Measurements from ENCODE around the gene EPHB2. TPM values are rescaled to one million over a fixed set of nuclear protein-coding genes. Genes with fewer than 3 reads are reported as not detected.

The EPHB2 gene
- polyA plus RNA-seq, 1 donor: 15.7 TPM

DNA sequence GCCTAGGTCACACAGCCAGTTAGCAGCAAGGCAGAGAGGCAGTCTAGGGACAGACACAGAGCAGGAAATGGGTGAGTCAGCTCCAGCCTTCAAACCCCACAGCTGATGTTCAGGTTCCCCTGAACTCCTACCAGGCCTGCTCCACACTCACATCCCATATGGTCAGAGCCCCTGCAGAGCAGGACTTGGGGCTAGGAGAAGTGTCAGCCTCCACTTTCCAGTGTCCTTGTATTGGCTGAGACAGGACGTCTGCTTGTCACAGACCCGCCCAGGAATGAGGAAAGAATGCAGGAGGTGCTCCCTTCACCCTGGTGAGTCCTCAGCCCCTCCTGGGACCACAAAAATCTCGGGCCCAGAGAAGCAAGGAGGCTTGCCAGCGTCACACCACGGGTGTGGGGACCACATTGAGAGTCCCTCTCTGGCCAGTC is 169.5 kb downstream of the EPHB2 start:
- DNase-seq (ENCODE audit: low read depth): no peak

DNA sequence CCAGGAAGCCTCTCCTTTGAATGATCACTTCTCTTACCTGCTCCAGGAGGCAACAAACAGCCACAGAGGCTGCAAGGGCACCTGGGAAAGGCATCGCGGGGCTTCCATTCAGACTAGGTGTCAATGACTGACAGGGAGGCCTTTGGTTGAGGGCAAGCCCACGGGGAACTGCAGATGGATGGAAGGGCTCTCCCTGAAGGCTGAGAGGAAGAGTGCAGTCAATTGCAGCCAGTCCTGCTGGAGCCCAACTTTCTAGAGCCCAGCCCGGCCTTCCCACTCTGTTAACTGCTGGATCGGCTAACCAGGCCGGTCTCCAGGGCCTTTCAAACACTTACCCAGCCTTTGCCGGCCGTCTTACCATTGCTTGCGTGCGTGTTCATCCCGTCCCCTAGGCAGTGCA is 172.8 kb downstream of the EPHB2 start:
- DNase-seq (ENCODE audit: low read depth): no peak

DNA sequence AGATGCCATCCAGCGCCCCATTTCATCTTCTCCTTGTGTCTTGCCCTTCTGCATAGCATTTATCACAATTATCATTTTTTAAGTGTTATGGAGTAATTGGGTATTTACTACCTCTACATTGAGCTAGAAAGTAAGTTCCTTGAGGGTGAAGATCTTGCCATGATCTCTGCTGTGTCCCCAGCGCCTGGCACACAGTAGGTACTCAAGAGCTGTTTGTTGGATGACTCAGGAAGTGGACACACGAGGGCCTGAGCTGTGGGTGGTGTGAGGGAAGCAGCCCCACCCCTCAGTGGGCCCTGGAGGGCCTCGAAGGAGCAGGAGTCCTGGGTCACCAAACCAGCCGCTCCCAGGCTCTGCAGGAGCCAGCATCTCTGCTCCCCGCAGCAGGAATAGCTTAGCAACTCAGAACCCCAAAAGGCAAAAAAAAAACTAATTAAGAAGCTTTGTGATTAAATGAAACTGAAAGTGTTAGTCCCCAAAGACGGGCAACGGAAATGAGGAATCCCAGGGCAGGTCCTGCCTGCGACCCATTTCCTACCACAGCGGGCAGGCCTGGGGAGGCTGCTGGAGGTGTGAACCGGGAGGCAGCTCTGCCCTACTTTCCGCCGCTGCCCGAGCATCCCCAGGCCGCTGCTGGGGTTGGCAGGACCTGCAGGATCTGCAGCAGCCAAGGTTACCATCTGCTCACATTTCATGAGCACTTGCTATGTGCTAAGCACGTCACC is 174.3 kb downstream of the EPHB2 start:
- DNase-seq (ENCODE audit: low read depth): no peak

DNA sequence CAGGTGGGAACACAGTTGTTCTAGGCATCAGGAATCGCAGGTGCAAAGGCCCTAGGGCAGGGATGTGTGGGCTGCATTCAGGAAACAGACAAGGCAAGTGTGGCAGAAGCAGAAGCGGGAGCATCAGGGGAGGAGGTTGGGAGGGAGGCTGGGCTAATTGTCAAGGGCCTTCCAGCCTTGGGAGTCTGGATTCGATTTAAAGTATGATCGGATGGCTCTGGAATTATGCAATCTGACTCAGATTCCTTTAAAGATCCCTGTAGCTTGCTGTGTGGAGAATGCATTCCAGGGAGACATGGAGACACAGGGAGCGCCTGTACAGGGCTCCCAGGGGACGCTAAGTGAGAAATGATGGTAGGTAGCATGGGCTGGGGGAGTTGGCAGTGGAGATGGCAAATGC is 175.6 kb downstream of the EPHB2 start:
- no peak for DNase-seq (ENCODE audit: low read depth)

DNA sequence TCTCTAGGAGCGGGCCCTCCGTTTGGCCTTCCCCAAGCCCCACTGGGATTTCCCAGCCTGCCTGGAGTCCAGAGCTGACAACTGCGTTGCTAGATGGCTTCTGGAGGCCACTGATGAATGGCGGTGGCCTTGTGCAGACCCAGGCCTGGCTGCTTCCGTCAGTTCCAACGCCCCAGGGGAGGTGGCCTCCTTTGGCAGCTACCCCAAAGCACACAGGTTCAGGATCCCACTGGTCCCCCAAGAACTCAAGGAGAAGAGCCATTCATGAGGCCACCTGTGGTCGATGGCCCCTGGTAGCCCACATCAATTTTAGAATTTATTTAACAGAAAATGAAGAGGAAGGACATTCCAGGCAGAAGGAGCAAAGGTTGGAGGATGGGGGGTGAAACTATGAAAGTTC is 176.9 kb downstream of the EPHB2 start:
- DNase-seq (ENCODE audit: low read depth): no peak

DNA sequence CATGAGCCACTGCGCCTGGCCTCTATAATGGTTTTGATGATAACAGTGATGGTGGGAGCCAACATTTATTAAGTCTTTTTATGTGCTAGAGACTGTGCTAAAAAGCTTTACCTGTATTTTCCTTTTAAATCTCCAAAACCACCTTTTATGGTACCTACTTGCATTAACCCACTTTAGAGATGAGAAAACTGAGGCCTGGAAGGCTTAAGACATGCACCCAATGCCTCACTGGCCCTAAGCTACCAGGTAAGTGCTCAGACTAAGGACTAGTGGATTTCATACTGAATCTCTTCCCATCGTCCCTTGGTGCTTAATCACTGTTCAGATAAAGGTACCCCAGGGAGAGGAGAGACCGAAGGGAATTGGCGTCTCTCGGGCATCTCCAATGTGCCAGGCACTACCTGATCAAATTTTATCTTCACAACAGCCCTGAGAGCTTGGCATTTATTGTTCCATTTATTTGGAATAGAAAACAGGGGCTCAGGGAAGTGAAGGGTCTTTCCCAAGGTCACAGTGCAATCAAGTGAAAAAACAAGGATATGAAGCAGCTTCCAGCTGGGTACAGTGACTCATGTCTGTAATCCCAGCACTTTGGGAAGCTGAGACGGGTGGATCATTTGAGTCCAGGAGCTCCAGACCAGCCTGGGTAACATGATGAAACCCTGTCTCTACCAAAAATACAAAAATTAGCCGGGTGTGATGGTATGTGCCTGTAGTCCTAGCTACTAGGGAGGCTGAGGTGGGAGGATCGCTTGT is 177.9 kb downstream of the EPHB2 start:
- DNase-seq (ENCODE audit: low read depth): no peak

DNA sequence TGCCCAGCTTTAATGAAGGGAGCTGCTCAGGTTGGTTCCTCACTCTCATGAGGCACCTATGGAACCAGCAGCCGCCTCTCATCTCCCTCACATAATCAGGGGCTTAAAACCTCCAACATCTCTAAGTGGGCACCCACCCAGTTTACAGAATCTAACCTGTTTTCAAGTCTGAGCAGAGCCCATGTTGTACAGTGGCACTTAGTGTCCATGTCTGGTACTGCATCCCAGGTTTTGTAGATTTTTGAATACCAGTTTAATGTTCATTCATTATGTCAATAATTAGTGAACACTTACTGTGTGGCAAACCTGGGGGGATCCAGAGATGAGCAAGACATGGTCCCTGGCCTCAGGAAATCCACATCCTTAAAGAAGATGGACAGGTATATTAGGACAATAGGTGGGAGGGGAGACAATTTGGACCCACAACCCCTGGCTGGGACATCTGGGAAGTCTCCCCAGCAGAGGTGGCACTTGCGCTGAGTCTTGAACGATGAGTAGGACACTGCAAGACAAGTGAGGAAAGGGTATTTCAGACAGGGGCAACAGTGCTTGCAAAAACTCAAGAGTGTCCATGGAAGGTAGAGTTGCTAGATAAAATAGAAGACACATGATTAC is 178.7 kb downstream of the EPHB2 start:
- DNase-seq (ENCODE audit: low read depth): no peak

DNA sequence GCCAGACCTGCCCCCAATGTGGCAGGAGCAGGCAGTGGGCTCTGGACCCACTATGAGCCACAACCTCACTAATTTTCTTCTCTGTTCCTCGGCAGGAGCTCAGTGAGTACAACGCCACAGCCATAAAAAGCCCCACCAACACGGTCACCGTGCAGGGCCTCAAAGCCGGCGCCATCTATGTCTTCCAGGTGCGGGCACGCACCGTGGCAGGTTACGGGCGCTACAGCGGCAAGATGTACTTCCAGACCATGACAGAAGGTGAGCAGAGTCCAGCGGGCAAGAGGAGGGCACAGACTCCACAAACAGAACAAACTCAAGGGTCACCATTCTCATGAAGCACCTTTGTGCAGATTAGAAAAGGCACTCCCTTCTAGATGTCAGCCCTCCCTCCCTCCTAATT is 182.2 kb downstream of the EPHB2 start:
- DNase-seq (ENCODE audit: low read depth): no peak

DNA sequence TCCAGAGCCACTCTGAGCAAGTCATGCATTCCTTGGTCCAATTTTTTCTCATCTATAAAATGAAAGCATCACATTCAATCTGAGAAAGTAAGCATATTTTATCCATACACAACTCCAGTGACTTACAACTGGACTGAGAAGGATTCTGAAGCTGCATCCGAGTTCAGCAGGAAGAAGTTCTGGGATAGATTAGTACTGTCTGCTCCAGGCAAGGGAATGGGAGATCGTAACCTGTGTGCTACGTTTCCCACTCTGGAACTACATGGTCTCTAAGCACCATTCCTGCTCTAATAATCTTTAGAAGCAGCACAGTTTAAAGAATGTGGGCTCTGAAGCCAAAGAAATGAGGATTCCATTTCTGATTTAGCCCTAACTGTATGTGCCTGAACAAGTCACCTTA is 182.7 kb downstream of the EPHB2 start:
- DNase-seq (ENCODE audit: low read depth): no peak

DNA sequence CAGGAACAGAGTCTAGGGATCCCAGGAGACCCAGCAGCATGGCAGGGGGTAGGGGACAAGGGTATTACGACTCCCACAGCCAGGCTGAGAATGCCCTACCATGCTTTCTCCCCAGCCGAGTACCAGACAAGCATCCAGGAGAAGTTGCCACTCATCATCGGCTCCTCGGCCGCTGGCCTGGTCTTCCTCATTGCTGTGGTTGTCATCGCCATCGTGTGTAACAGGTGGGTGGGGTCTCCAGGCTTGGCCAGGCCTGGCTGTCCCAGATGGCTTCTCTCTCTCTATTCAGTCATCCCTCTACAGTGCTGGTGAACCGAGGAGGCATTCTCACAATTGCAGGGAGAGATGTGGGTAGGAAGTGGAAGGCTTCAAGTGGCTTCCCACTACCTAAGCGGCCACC is 184.7 kb downstream of the EPHB2 start:
- no peak for DNase-seq (ENCODE audit: low read depth)

DNA sequence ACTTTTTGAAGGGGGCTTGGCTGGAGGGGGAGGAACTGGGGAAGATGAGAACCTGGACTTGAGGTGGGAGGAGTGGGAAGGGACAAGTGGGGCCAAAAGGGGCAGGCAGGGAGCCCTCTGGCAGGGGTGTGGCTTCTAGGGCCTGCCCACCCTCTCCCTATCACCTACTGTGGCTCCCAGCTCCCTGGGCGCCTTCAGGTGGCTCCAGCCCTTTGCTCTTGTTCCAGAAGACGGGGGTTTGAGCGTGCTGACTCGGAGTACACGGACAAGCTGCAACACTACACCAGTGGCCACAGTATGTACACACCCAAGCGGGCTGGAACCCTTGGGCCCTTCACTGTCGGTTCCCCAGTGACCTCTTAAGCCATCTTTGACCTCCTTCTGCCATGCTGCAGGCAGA is 185.5 kb downstream of the EPHB2 start:
- DNase-seq (ENCODE audit: low read depth): no peak

DNA sequence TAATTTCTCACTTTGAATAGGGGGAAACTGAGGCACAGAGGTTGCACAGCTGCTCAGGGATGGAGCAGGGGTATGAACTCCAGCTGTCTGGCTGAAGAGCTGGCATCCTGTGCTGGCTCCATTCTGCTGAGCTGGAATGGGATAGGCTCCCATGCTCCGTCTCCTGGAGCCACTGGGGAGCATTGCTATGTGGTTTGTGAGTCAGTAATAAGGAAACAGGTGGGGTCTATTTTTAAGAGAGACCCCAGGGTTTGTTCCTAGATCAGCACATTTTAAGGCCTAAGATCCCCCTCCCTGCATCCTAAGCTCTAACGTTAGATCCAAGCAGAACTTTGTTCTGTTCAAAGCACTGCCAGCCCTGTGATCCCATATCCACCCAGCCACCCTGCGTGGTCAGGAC is 189.8 kb downstream of the EPHB2 start:
- DNase-seq (ENCODE audit: low read depth): no peak

DNA sequence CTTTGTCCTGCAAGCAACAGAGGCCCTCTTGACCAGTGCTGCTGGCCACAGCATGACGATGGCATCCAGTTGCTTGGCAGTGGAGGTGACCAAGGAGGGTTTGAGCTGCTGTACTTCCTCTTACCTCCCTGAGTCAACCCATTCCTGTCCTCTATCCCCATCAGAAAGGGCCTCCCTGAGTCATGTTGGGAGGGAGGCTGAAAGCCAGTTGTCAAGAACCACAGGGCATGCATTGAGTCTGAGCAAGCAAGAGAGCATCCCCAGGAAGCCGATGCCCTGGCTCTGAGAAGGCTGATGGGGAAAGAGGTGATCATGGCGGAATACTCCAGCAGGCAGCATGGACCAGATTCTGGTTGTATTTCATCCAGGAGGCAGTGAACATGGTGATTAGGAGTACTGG is 192.5 kb downstream of the EPHB2 start:
- no peak for DNase-seq (ENCODE audit: low read depth)

DNA sequence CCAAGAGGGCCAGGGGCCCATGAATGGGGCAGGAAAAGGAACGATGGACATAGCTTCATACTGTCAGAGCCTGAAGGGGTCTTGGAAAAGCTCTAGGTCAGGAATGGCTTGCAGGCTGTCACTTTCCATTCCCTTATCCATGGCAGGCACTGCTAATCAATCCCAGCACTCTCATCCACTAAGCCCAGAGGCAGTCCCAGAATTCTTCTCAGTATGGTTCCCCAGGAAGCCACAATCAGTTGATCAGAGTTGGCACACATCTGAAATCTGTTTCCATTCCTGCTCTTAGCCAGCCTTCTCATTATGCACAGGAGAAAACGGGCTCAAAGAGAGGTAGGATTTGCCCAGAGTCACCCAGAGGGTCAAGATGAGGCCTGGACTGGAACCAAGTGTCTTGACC is 196.3 kb downstream of the EPHB2 start:
- DNase-seq (ENCODE audit: low read depth): no peak

DNA sequence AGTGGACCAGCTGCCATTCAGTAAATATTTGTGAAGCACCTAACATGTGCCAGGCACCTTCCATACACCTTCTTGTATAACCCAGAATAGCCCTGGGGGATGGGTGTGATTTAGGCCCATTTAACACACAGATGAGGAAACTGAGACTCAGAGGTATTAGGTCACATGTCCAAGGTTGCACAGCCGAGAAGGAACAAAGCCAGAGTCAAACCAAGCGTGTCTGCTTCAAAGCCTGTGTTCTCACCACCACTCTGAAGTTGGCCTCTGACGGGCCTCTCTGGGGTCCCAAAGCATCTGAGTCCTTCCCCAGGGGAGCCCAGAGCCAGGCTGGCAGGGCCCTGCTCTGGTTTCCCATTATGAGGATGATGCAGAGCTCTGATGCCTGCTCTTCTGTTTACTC is 196.9 kb downstream of the EPHB2 start:
- DNase-seq (ENCODE audit: low read depth): no peak

DNA sequence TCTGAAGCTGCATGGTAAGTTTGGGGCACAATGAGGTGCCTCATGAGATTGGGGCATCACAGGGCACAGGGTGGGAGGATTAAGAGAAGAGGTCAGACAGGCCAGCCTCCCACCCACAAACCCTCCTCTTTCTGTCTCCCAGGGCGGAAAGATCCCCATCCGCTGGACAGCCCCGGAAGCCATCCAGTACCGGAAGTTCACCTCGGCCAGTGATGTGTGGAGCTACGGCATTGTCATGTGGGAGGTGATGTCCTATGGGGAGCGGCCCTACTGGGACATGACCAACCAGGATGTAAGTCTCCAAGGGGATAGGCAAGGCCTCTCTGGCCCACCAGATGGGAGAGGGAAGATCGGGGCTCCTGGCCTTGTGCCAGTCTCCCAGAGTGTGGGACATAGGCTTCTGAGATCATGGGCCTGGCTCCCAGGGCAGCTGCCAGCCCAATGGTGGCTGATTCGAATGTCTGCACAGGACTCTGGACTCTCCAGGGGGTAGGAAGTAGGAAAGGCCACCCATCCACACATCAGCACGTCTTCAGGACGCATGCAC is 198.3 kb downstream of the EPHB2 start:
- DNase-seq (ENCODE audit: low read depth): no peak

DNA sequence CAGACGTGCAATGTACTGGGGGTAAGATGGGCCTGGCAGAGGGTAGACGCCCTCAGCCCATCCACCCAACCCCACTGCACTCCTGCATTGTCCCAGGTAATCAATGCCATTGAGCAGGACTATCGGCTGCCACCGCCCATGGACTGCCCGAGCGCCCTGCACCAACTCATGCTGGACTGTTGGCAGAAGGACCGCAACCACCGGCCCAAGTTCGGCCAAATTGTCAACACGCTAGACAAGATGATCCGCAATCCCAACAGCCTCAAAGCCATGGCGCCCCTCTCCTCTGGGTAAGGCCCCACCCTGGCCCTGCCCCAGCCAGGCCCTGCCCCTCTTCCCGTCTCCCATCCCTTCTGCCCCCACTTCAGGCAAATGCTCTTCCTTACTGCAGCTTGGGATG is 199.6 kb downstream of the EPHB2 start:
- no peak for DNase-seq (ENCODE audit: low read depth)

DNA sequence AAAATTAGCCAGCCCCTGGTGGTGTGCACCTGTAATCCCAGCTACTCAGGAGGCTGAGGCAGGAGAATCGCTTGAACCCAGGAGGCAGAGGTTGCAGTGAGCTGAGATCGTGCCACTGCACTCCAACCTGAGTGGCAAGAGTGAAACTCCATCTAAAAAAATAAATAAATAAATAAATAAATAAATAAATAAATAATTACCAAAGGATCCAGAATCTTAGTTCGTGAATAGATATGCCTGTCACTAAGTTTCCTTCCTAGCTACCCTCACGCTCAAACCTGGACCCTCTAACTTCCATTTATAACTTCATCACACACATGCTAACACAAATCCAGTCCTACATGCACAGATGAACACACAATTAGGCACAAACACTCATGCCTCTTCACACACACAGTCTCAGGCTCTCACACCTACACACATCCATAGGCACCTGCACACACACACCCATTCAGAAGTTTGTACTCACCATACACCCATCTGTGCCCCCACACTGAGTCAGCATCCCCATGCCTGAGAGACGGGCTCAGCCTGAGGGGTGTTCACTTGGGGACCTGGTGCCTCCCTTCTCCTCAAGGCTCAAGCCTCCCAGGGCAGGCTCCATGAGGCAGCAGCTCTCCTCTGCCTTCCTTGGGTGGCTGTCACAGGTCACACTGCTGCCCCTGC is 200.5 kb downstream of the EPHB2 start:
- no peak for DNase-seq (ENCODE audit: low read depth)

DNA sequence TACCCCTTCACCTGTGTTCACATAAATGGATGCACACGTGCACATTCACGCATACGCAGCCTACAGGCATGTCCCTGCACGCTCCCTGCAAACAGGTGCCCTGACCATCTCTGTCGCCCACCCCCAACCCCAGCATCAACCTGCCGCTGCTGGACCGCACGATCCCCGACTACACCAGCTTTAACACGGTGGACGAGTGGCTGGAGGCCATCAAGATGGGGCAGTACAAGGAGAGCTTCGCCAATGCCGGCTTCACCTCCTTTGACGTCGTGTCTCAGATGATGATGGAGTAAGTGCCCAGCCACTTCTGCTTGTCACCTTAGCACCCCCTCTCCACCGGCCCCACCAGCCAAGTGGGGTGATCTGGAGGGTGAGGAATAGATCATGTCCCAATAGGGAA is 201.7 kb downstream of the EPHB2 start:
- no peak for DNase-seq (ENCODE audit: low read depth)

DNA sequence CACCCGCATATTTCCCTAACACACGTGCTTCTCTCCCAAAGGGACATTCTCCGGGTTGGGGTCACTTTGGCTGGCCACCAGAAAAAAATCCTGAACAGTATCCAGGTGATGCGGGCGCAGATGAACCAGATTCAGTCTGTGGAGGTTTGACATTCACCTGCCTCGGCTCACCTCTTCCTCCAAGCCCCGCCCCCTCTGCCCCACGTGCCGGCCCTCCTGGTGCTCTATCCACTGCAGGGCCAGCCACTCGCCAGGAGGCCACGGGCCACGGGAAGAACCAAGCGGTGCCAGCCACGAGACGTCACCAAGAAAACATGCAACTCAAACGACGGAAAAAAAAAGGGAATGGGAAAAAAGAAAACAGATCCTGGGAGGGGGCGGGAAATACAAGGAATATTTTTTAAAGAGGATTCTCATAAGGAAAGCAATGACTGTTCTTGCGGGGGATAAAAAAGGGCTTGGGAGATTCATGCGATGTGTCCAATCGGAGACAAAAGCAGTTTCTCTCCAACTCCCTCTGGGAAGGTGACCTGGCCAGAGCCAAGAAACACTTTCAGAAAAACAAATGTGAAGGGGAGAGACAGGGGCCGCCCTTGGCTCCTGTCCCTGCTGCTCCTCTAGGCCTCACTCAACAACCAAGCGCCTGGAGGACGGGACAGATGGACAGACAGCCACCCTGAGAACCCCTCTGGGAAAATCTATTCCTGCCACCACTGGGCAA is 202.9 kb downstream of the EPHB2 start:
- DNase-seq (ENCODE audit: low read depth): peak; percentile 14

DNA sequence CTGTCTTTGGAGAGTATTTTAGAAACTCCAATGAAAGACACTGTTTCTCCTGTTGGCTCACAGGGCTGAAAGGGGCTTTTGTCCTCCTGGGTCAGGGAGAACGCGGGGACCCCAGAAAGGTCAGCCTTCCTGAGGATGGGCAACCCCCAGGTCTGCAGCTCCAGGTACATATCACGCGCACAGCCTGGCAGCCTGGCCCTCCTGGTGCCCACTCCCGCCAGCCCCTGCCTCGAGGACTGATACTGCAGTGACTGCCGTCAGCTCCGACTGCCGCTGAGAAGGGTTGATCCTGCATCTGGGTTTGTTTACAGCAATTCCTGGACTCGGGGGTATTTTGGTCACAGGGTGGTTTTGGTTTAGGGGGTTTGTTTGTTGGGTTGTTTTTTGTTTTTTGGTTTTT is 203.5 kb downstream of the EPHB2 start:
- no peak for DNase-seq (ENCODE audit: low read depth)

Data from forelimb muscle (tissue), 1 donor.